DND-41 (cell line): Measurements from ENCODE around the gene POU6F1.

ENCODE experiments used
- CTCF ChIP-seq: IDR thresholded peaks from 2 replicates; pipeline ENCODE4 v1.5.1; 2012; ENCODE audit warnings: borderline replicate concordance, low read length, moderate library complexity, mild to moderate bottlenecking; ENCODE audit not compliant: poor library complexity, severe bottlenecking; ENCODE audit errors: extremely low read depth
- EZH2 ChIP-seq: IDR thresholded peaks from 3 replicates; pipeline ENCODE4 v1.6.1; 2012; ENCODE audit warnings: borderline replicate concordance, low read depth, mild to moderate bottlenecking, moderate library complexity, low read length, inconsistent platforms; ENCODE audit not compliant: severe bottlenecking

- no peak for TF ChIP-seq CTCF
- no peak for TF ChIP-seq EZH2
Measured at GRCh38 chr12:51210690-51211395, 7.0 kb downstream of the POU6F1 start.
